Activated CD8-positive, alpha-beta memory T cell treated with anti-CD3 and anti-CD28 coated beads, Interleukin-2, amount 50 U/mL, for 4 hours (primary cell): ENCODE data around the gene ZC3H12C.

Experiments used
- DNase-seq: peaks from one replicate; pipeline ENCODE4 v3.0.0-alpha.2; 2020

ZC3H12C gene

GRCh38 chr11:110100476-110101240 lies 7.5 kb downstream of the ZC3H12C start:
- DNase-seq, result no peak

GRCh38 chr11:110106713-110107274 lies 13.6 kb downstream of the ZC3H12C start:
- no peak for DNase-seq

- no peak for DNase-seq
Observed at GRCh38 chr11:110110854-110111253, 17.7 kb downstream of the ZC3H12C start.

- no peak for DNase-seq
Observed at GRCh38 chr11:110112457-110112856, 19.3 kb downstream of the ZC3H12C start.

- no peak for DNase-seq
Observed at GRCh38 chr11:110113505-110113904, 20.3 kb downstream of the ZC3H12C start.

GRCh38 chr11:110113973-110114372 lies 20.8 kb downstream of the ZC3H12C start:
- no peak for DNase-seq

- DNase-seq, result no peak
Observed at GRCh38 chr11:110119317-110119716, 26.1 kb downstream of the ZC3H12C start.

GRCh38 chr11:110121204-110121603 lies 28.0 kb downstream of the ZC3H12C start:
- no peak for DNase-seq

GRCh38 chr11:110123003-110123402 lies 29.8 kb downstream of the ZC3H12C start:
- DNase-seq, result no peak

- no peak for DNase-seq
Observed at GRCh38 chr11:110124605-110125004, 31.4 kb downstream of the ZC3H12C start.

GRCh38 chr11:110125632-110126031 lies 32.4 kb downstream of the ZC3H12C start:
- no peak for DNase-seq

GRCh38 chr11:110126936-110127335 lies 33.7 kb downstream of the ZC3H12C start:
- DNase-seq, result no peak

GRCh38 chr11:110128161-110128560 lies 35.0 kb downstream of the ZC3H12C start:
- no peak for DNase-seq

- no peak for DNase-seq
Observed at GRCh38 chr11:110130642-110131238, 37.5 kb downstream of the ZC3H12C start.

GRCh38 chr11:110131386-110132123 lies 38.4 kb downstream of the ZC3H12C start:
- DNase-seq, result no peak

GRCh38 chr11:110133160-110133559 lies 40.0 kb downstream of the ZC3H12C start:
- DNase-seq, result no peak

- DNase-seq, result no peak
Observed at GRCh38 chr11:110134110-110134509, 40.9 kb downstream of the ZC3H12C start.

- DNase-seq, result no peak
Observed at GRCh38 chr11:110141812-110142211, 48.6 kb downstream of the ZC3H12C start.

- no peak for DNase-seq
Observed at GRCh38 chr11:110147962-110148709, 54.9 kb downstream of the ZC3H12C start.

- DNase-seq, result no peak
Observed at GRCh38 chr11:110148775-110149744, 55.9 kb downstream of the ZC3H12C start.

GRCh38 chr11:110152199-110152598 lies 59.0 kb downstream of the ZC3H12C start:
- no peak for DNase-seq

- DNase-seq, result no peak
Observed at GRCh38 chr11:110153474-110153873, 60.3 kb downstream of the ZC3H12C start.
